ENCODE measurements around the gene PRND. TPM values are rescaled to one million over a fixed set of nuclear protein-coding genes. Genes with fewer than 3 reads are reported as not detected.
"Not testable (repeated sequence)": the region's sequence is repeated elsewhere in the genome, so short reads cannot be mapped to it uniquely, and the experiment has no call there.

PRND gene
- total RNA-seq, 1 experiment from 2014 or later = 0.21 TPM

GRCh38 chr20:4697189-4697830 is 24.4 kb upstream of the PRND start:
- no peaks in the 10 kb centered on the region for H3K27me3 ChIP-seq (ENCODE audit: control insufficient read depth, insufficient read depth, low read length)
- peak; percentile 52 for DNase-seq
- H3K4me3 ChIP-seq (ENCODE audit: insufficient read depth, low read depth, low read length) = no peak overlapping the region
- peaks cover 2% of the 10 kb centered on the region for H3K36me3 ChIP-seq (replicated peaks; ENCODE audit: control insufficient read depth, insufficient read depth, low read length)

DNA sequence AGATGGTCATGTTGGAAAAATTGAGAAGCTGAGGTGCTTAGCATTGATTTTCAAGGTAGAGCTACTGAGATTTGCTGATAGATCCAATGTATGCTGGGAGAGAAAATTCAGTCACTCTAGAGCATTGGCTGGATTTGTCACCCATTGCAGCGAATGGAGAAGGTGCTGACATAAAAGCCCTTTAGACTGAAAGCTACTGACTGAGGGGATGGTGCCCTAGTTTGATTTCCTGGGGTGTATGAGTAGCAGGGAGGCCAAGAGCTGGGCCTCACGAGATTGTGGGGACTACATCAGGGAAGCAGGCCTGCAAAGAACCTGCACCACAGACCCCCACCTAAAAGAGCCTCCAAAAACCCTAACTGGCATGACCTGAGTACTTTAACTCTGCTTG is 23.9 kb upstream of the PRND start:
- Histone ChIP-seq H3K4me3 (ENCODE audit: insufficient read depth, low read depth, low read length) (no peak overlapping the region), H3K36me3 (replicated peaks; ENCODE audit: control insufficient read depth, insufficient read depth, low read length) (peaks cover 2% of the 10 kb centered on the region)
- DNase-seq = no peak

DNA sequence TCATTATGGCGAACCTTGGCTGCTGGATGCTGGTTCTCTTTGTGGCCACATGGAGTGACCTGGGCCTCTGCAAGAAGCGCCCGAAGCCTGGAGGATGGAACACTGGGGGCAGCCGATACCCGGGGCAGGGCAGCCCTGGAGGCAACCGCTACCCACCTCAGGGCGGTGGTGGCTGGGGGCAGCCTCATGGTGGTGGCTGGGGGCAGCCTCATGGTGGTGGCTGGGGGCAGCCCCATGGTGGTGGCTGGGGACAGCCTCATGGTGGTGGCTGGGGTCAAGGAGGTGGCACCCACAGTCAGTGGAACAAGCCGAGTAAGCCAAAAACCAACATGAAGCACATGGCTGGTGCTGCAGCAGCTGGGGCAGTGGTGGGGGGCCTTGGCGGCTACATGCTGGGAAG is 22.5 kb upstream of the PRND start:
- no peak for DNase-seq
- Histone ChIP-seq H3K27me3 (ENCODE audit: control insufficient read depth, insufficient read depth, low read length) (no peaks in the 10 kb centered on the region), H3K36me3 (replicated peaks; ENCODE audit: control insufficient read depth, insufficient read depth, low read length) (peaks cover 2% of the 10 kb centered on the region), H3K4me3 (ENCODE audit: insufficient read depth, low read depth, low read length) (no peak overlapping the region)

More for the DNA sequence above, 23.9 kb upstream of the PRND start:
- H3K27me3 ChIP-seq (ENCODE audit: control insufficient read depth, insufficient read depth, low read length) = no peaks in the 10 kb centered on the region

GRCh38 chr20:4699957-4700356 is 21.8 kb upstream of the PRND start:
- H3K4me3 ChIP-seq (ENCODE audit: insufficient read depth, low read depth, low read length) = no peak overlapping the region
- no peaks in the 10 kb centered on the region for H3K27me3 ChIP-seq (ENCODE audit: control insufficient read depth, insufficient read depth, low read length)
- DNase-seq = no peak
- peaks cover 2% of the 10 kb centered on the region for H3K36me3 ChIP-seq (replicated peaks; ENCODE audit: control insufficient read depth, insufficient read depth, low read length)

- no peaks in the 10 kb centered on the region for H3K27me3 ChIP-seq (ENCODE audit: control insufficient read depth, insufficient read depth, low read length)
- H3K36me3 ChIP-seq (replicated peaks; ENCODE audit: control insufficient read depth, insufficient read depth, low read length) = peaks cover 2% of the 10 kb centered on the region
- DNase-seq = no peak
- no peak overlapping the region for H3K4me3 ChIP-seq (ENCODE audit: insufficient read depth, low read depth, low read length)
Measured at GRCh38 chr20:4702562-4703280, 19.0 kb upstream of the PRND start.

DNA sequence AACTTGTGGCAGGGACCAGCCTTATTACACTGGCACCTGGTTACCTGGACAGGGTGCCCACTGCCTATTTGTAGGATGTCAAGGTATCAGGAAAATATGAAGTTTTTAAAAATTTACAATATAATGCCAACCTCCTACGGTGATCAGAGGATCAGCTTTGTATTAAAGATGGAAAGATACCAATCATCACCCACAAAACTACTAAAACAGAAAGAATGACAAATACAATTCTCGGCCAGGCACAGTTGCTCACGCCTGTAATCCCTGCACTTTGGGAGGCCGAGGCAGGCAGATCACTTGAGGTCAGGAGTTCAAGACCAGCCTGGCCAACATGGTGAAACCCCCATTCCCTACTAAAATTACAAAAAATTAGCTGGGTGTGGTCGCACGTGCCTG is 18.4 kb upstream of the PRND start:
- Histone ChIP-seq H3K4me3 (ENCODE audit: insufficient read depth, low read depth, low read length) (no peak overlapping the region), H3K36me3 (replicated peaks; ENCODE audit: control insufficient read depth, insufficient read depth, low read length) (peaks cover 2% of the 10 kb centered on the region), H3K27me3 (ENCODE audit: control insufficient read depth, insufficient read depth, low read length) (no peaks in the 10 kb centered on the region)
- no peak for DNase-seq

- H3K36me3 ChIP-seq (replicated peaks; ENCODE audit: control insufficient read depth, insufficient read depth, low read length); H3K4me3 ChIP-seq (ENCODE audit: insufficient read depth, low read depth, low read length); H3K27me3 ChIP-seq (ENCODE audit: control insufficient read depth, insufficient read depth, low read length); DNase-seq: not testable (repeated sequence)
Measured at GRCh38 chr20:4706941-4707340, 14.8 kb upstream of the PRND start.

DNA sequence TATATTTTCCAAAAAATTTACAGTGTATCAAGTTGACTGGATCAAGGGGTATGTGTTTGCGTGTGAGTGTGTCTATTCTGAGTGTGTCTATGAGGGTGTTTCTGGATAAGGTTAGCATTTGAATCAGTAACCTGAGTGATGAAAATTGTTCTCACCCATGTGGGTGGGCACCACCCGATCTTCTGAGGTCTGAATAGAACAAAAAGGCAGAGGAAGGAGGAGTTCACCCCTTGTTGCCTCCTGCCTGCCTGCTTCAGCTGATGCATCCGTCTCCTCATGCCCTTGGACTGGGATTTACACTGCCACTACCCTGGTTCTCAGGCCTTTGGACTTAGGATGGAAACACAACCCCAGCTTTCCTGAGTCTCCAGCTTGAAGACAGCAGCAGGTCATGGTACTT is 13.7 kb upstream of the PRND start:
- DNase-seq = no peak
- no peaks in the 10 kb centered on the region for H3K27me3 ChIP-seq (ENCODE audit: control insufficient read depth, insufficient read depth, low read length)

GRCh38 chr20:4708856-4709255 is 12.9 kb upstream of the PRND start:
- H3K4me3 ChIP-seq (ENCODE audit: insufficient read depth, low read depth, low read length) = no peak overlapping the region
- no peak for DNase-seq

More for the DNA sequence above, 13.7 kb upstream of the PRND start:
- Histone ChIP-seq H3K36me3 (replicated peaks; ENCODE audit: control insufficient read depth, insufficient read depth, low read length) (no peaks in the 10 kb centered on the region), H3K4me3 (ENCODE audit: insufficient read depth, low read depth, low read length) (no peak overlapping the region)

GRCh38 chr20:4709261-4710105 is 12.2 kb upstream of the PRND start:
- no peak for DNase-seq
- H3K36me3 ChIP-seq (replicated peaks; ENCODE audit: control insufficient read depth, insufficient read depth, low read length) = no peaks in the 10 kb centered on the region

More at GRCh38 chr20:4708856-4709255, 12.9 kb upstream of the PRND start:
- H3K36me3 ChIP-seq (replicated peaks; ENCODE audit: control insufficient read depth, insufficient read depth, low read length) = no peaks in the 10 kb centered on the region
- no peaks in the 10 kb centered on the region for H3K27me3 ChIP-seq (ENCODE audit: control insufficient read depth, insufficient read depth, low read length)

DNA sequence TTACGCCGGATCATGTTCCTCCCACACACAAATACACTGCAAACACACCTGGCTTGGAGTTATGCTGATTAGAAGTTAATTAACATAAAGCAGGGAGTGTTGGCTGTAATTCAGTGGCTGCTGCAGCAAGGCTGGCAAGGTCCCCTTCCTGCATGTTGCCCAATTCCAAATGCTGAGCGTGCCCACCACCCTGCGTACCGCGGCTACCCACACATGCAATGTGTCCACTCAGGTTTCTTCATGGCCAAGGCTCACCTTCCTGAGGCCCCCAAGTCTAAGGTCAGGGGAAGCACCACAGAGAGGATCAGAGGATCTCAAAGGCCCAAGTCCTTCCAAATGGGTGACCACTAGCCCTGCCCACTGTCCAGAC is 11.6 kb upstream of the PRND start:
- no peak for DNase-seq
- H3K36me3 ChIP-seq (replicated peaks; ENCODE audit: control insufficient read depth, insufficient read depth, low read length) = no peaks in the 10 kb centered on the region

More at GRCh38 chr20:4709261-4710105, 12.2 kb upstream of the PRND start:
- Histone ChIP-seq H3K4me3 (ENCODE audit: insufficient read depth, low read depth, low read length) (no peak overlapping the region), H3K27me3 (ENCODE audit: control insufficient read depth, insufficient read depth, low read length) (no peaks in the 10 kb centered on the region)

GRCh38 chr20:4711511-4711910 is 10.2 kb upstream of the PRND start:
- H3K4me3 ChIP-seq (ENCODE audit: insufficient read depth, low read depth, low read length) = no peak overlapping the region
- no peak for DNase-seq
- no peaks in the 10 kb centered on the region for H3K27me3 ChIP-seq (ENCODE audit: control insufficient read depth, insufficient read depth, low read length)
- H3K36me3 ChIP-seq (replicated peaks; ENCODE audit: control insufficient read depth, insufficient read depth, low read length) = no peaks in the 10 kb centered on the region

More for the DNA sequence above, 11.6 kb upstream of the PRND start:
- Histone ChIP-seq H3K4me3 (ENCODE audit: insufficient read depth, low read depth, low read length) (no peak overlapping the region), H3K27me3 (ENCODE audit: control insufficient read depth, insufficient read depth, low read length) (no peaks in the 10 kb centered on the region)

GRCh38 chr20:4713401-4713800 is 8.3 kb upstream of the PRND start:
- no peak overlapping the region for H3K4me3 ChIP-seq (ENCODE audit: insufficient read depth, low read depth, low read length)
- no peaks in the 10 kb centered on the region for H3K27me3 ChIP-seq (ENCODE audit: control insufficient read depth, insufficient read depth, low read length)
- DNase-seq = no peak

DNA sequence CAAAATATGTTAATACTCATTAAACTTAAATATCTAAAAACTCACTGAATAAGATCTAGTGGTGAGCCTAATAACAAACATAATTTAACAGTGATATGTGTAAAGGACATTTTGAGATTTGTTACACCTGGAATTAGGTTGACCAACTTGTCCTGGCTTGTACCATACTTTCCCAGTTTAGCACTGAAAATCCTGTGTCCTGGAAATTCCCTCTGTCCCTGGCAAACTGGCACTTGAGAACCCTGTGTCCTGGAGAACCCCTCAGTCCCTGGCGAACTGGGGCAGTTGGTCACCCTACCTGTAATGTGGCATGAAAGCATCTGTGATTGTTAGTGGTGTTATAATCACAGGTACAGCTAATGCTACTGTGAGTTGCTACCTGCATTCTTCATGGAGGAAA is 6.9 kb upstream of the PRND start:
- DNase-seq = no peak
- Histone ChIP-seq H3K36me3 (replicated peaks; ENCODE audit: control insufficient read depth, insufficient read depth, low read length) (no peaks in the 10 kb centered on the region), H3K4me3 (ENCODE audit: insufficient read depth, low read depth, low read length) (no peak overlapping the region), H3K27me3 (ENCODE audit: control insufficient read depth, insufficient read depth, low read length) (no peaks in the 10 kb centered on the region)

More at GRCh38 chr20:4713401-4713800, 8.3 kb upstream of the PRND start:
- no peaks in the 10 kb centered on the region for H3K36me3 ChIP-seq (replicated peaks; ENCODE audit: control insufficient read depth, insufficient read depth, low read length)
